ENCODE data around the gene MAGI2. TPM values are rescaled to one million over a fixed set of nuclear protein-coding genes. Genes with fewer than 3 reads are reported as not detected.

The MAGI2 gene
- total and polyA plus RNA-seq, 2 donors (not counting 3 experiments of a cell fraction or from before 2014, with no cell fraction given): 0.28 to 6.0 TPM

DNA sequence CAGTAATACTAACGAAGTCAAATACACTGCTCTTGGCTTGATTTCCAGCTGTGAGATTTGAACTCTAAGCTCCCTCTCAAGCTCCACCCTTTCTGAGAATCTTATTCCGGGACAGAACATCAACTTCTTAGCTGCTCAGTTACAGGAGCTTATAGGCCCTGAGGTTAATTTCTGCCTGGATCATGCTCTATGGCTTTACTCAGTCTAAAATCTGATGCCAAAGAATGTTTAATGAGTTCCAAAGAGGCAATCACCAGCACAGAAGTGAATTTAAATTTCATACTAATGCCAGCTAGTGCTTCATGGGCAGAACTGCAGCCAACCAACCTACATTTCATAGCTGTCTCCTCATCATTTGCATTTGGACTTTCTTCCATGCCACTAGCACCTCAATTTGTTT is 707.2 kb downstream of the MAGI2 start:
- Histone ChIP-seq H2AFZ (ENCODE audit: low read depth, low read length) (no peak overlapping the region), H3K4me3 (replicated peaks in 1 of 3; ENCODE audit: insufficient read depth in 1 of 3, low read depth in 1 of 3, low read length in 3 of 3) (no peak overlapping the region), H3K4me2 (ENCODE audit: insufficient read depth, low read length) (no peak overlapping the region), H3K9me3 (replicated peaks; ENCODE audit: control insufficient read depth, insufficient read depth, low read length) (no peaks in the 10 kb centered on the region), H3K9me1 (replicated peaks; ENCODE audit: control insufficient read depth, extremely low read depth, insufficient read depth, low read length) (no peaks in the 10 kb centered on the region), H3K36me3 (ENCODE audit: control insufficient read depth in 2 of 2, extremely low read depth in 1 of 2, insufficient read depth in 2 of 2, low read length in 2 of 2) (no peaks in the 10 kb centered on the region), H3K9ac (replicated peaks; ENCODE audit: extremely low read depth, insufficient read depth, low read length) (no peak overlapping the region), H3K79me2 (ENCODE audit: control insufficient read depth, insufficient read depth, low read length) (no peaks in the 10 kb centered on the region), H4K20me1 (replicated peaks; ENCODE audit: control insufficient read depth, extremely low read depth, insufficient read depth, low read length) (no peaks in the 10 kb centered on the region), H3K27me3 (ENCODE audit: control insufficient read depth in 2 of 2, insufficient read depth in 2 of 2, low read length in 2 of 2) (no peaks in the 10 kb centered on the region), H3K4me1 (ENCODE audit: control insufficient read depth, extremely low read depth, insufficient read depth, low read length) (no peaks in the 10 kb centered on the region), H3K27ac (ENCODE audit: insufficient read depth, low read depth, low read length) (no peak overlapping the region)
- TF ChIP-seq FOS (IDR thresholded peaks at IDR 0.05; ENCODE audit: borderline replicate concordance, insufficient read depth, low read length): no peak
- TF ChIP-seq MYC (IDR thresholded peaks at IDR 0.05; ENCODE audit: low read depth, low read length): no peak
- TF ChIP-seq EZH2 (IDR thresholded peaks at IDR 0.05; ENCODE audit: borderline replicate concordance, low read depth, low read length, severe bottlenecking): no peak
- TF ChIP-seq CTCF (IDR thresholded peaks at IDR 0.05; ENCODE audit: extremely low read depth in 1 of 2, insufficient read depth in 1 of 2, low read depth in 1 of 2, low read length in 2 of 2): no peak
- TF ChIP-seq JUN (IDR thresholded peaks at IDR 0.05; ENCODE audit: borderline replicate concordance, insufficient read depth, insufficient read length, low read depth): no peak
- no peak for TF ChIP-seq GATA2 (IDR thresholded peaks at IDR 0.05; ENCODE audit: insufficient read depth, insufficient read length, low read depth, low read length)
- no peak for TF ChIP-seq POLR2AphosphoS5 (IDR thresholded peaks at IDR 0.05; ENCODE audit: insufficient read depth, low read depth, low read length)
- TF ChIP-seq POLR2A (IDR thresholded peaks at IDR 0.05; ENCODE audit: low read depth, low read length): no peak
- TF ChIP-seq MAX (IDR thresholded peaks at IDR 0.05; ENCODE audit: insufficient read depth, insufficient read length): no peak
- DNase-seq (ENCODE audit: low read depth, low spot score): no peak
- FAIRE-seq: no peak
- BruUV-seq (replicated peaks): no TSS peak
- dilution Hi-C loops (cut with MboI; ENCODE audit: extremely low pct_ligation_motif_present, low sequenced_read_pairs) (no loop called here), intact Hi-C loops (cut with micrococcal nuclease) (no loop called here)
- ChIA-PET CTCF (interaction anchor here (1.0 to 2.0 kb wide), 2 partner anchors 13 to 611 kb away, joined by 3 to 6 read pairs; no protein-coding TSS in a partner anchor), POLR2A (no interaction called here)
